ENCODE measurements around the gene MEX3D. TPM values are rescaled to one million over a fixed set of nuclear protein-coding genes. Genes with fewer than 3 reads are reported as not detected.

The MEX3D gene
- total and polyA plus RNA-seq, 2 donors (not counting 1 experiment from before 2014, with no cell fraction given): 0.73 to 3.0 TPM

- intact Hi-C loops (cut with micrococcal nuclease): no loop called here
- H3K4me3 Mint-ChIP-seq: peak overlapping the region; percentile 53
- CTCF ChIA-PET: interaction anchor here (1.0 kb wide), 1 partner anchor 24 kb away, joined by 4 read pairs; no protein-coding TSS in a partner anchor
Observed at GRCh38 chr19:1569997-1570396, 1.9 kb upstream of the MEX3D start.

DNA sequence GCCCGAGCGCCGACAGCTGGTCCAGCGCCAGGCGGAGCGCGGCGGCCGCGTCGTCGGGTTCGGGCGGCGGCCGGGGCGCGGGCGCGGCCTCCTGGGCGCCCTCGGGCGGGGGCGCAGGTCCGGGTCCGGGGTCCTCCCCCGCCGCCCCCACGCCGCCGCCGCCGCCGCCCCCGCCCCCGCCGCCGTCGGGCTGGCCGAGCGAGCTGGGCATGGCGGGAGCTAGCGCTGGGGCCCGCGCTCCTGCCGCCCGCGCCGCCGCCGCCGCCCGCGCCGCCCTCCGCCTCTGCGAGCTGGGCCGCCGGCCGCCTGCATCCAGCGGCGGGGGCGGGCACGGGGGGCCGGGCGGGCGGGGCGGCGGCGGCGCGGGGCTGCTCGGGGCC lies 287 bp downstream of the MEX3D start:
- intact Hi-C loops (cut with micrococcal nuclease): loop anchor here (1.0 kb wide), 4 partner anchors 24 to 244 kb away; partner anchors contain the start of genes ATP8B3, MBD3 and PCSK4

More at GRCh38 chr19:1569997-1570396, 1.9 kb upstream of the MEX3D start:
- Histone ChIP-seq H3K27ac (ENCODE audit: low read length in 2 of 2) (no peak overlapping the region), H3K36me3 (replicated peaks in 1 of 2; ENCODE audit: control extremely low read depth in 1 of 2, control insufficient read depth in 1 of 2, extremely low read depth in 1 of 2, insufficient read depth in 2 of 2, low read length in 1 of 2) (no peaks in the 10 kb centered on the region), H3K9me3 (ENCODE audit: control extremely low read depth in 1 of 3, control insufficient read depth in 2 of 3, insufficient read depth in 1 of 3, low read length in 2 of 3) (no peaks in the 10 kb centered on the region), H4K20me1 (ENCODE audit: control insufficient read depth, insufficient read depth, low read length, poor library complexity, severe bottlenecking) (peaks cover 5% of the 10 kb centered on the region), H3K79me2 (ENCODE audit: control insufficient read depth, insufficient read depth, low read length) (peaks cover 3% of the 10 kb centered on the region), H3K9ac (ENCODE audit: low read length) (no peak overlapping the region), H3K4me1 (ENCODE audit: control insufficient read depth in 2 of 2, insufficient read depth in 2 of 2, low read length in 2 of 2) (peaks cover 11 to 13% of the 10 kb centered on the region in 2 donors), H2AFZ (ENCODE audit: insufficient read depth, low read depth, low read length, poor library complexity, severe bottlenecking) (no peak overlapping the region), H3K27me3 (replicated peaks in 1 of 4; ENCODE audit: control extremely low read depth in 1 of 4, control insufficient read depth in 3 of 4, insufficient read depth in 4 of 4, low read length in 3 of 4) (peaks cover 0 to 18% (median 0%) of the 10 kb centered on the region in 4 experiments), H3K4me3 (ENCODE audit: control extremely low read depth in 1 of 5, extremely low read depth in 1 of 5, insufficient read depth in 1 of 5, low read depth in 2 of 5, low read length in 4 of 5) (no peak overlapping the region), H3K4me2 (replicated peaks; ENCODE audit: low read depth, low read length, poor library complexity, severe bottlenecking) (no peak overlapping the region)
- POLR2A ChIA-PET: no interaction called here
- peaks cover 2% of the 10 kb centered on the region for H3K4me1 Mint-ChIP-seq
- no peak for TF ChIP-seq EZH2 (IDR thresholded peaks at IDR 0.05; ENCODE audit: borderline replicate concordance, insufficient read depth, low read depth, low read length, poor library complexity, severe bottlenecking)
- peak; percentile 48 for TF ChIP-seq CTCF (IDR thresholded peaks at IDR 0.05)
- no peaks in the 10 kb centered on the region for H3K9me3 Mint-ChIP-seq (ENCODE audit: insufficient read depth)
- WGBS (ENCODE audit: insufficient coverage): 0% methylated on average over 1 of the region's 4 CpGs
- DNase-seq (no peak), ATAC-seq (ENCODE audit: low read depth) (no peak)
- H3K27ac Mint-ChIP-seq: peak overlapping the region; percentile 65
- peaks cover 3% of the 10 kb centered on the region for H3K27me3 Mint-ChIP-seq

More for the DNA sequence above, 287 bp downstream of the MEX3D start:
- Mint-ChIP-seq H3K27me3 (peaks cover 3% of the 10 kb centered on the region), H3K9me3 (ENCODE audit: insufficient read depth) (no peaks in the 10 kb centered on the region), H3K4me1 (peaks cover 2% of the 10 kb centered on the region), H3K4me3 (no peak overlapping the region), H3K27ac (no peak overlapping the region)
- ChIA-PET POLR2A (no interaction called here), CTCF (no interaction called here)
- H2AFZ ChIP-seq (ENCODE audit: insufficient read depth, low read depth, low read length, poor library complexity, severe bottlenecking): no peak overlapping the region
- no peaks in the 10 kb centered on the region for H3K9me3 ChIP-seq (ENCODE audit: control extremely low read depth in 1 of 3, control insufficient read depth in 2 of 3, insufficient read depth in 1 of 3, low read length in 2 of 3)
- H3K27ac ChIP-seq (ENCODE audit: low read length in 2 of 2): no peak overlapping the region
- TF ChIP-seq EZH2 (IDR thresholded peaks at IDR 0.05; ENCODE audit: borderline replicate concordance, insufficient read depth, low read depth, low read length, poor library complexity, severe bottlenecking): no peak
- no peak for TF ChIP-seq CTCF (IDR thresholded peaks at IDR 0.05)
- no peak overlapping the region for H3K4me3 ChIP-seq (ENCODE audit: control extremely low read depth in 1 of 5, extremely low read depth in 1 of 5, insufficient read depth in 1 of 5, low read depth in 2 of 5, low read length in 4 of 5)
- H3K9ac ChIP-seq (ENCODE audit: low read length): no peak overlapping the region
- ATAC-seq (ENCODE audit: low read depth) (peak; percentile 44), DNase-seq (no peak)
- peaks cover 3% of the 10 kb centered on the region for H3K79me2 ChIP-seq (ENCODE audit: control insufficient read depth, insufficient read depth, low read length)
- H4K20me1 ChIP-seq (ENCODE audit: control insufficient read depth, insufficient read depth, low read length, poor library complexity, severe bottlenecking): peaks cover 5% of the 10 kb centered on the region
- peaks cover 0 to 18% (median 0%) of the 10 kb centered on the region in 4 experiments for H3K27me3 ChIP-seq (replicated peaks in 1 of 4; ENCODE audit: control extremely low read depth in 1 of 4, control insufficient read depth in 3 of 4, insufficient read depth in 4 of 4, low read length in 3 of 4)
- under 1% methylated on average over 70 of the region's 73 CpGs for WGBS (ENCODE audit: insufficient coverage)
- H3K36me3 ChIP-seq (replicated peaks in 1 of 2; ENCODE audit: control extremely low read depth in 1 of 2, control insufficient read depth in 1 of 2, extremely low read depth in 1 of 2, insufficient read depth in 2 of 2, low read length in 1 of 2): no peaks in the 10 kb centered on the region
- H3K4me2 ChIP-seq (replicated peaks; ENCODE audit: low read depth, low read length, poor library complexity, severe bottlenecking): peak overlapping the region; percentile 85
- peaks cover 11 to 13% of the 10 kb centered on the region in 2 donors for H3K4me1 ChIP-seq (ENCODE audit: control insufficient read depth in 2 of 2, insufficient read depth in 2 of 2, low read length in 2 of 2)
